NCI-H2196 (cell line): ENCODE results near the gene AIPL1.

Experiments
- DNase-seq: peaks from one replicate; lab custom pipeline; 2025; ENCODE audit not compliant: unreplicated experiment; lab: John Stamatoyannopoulos, UW

AIPL1 gene

DNA sequence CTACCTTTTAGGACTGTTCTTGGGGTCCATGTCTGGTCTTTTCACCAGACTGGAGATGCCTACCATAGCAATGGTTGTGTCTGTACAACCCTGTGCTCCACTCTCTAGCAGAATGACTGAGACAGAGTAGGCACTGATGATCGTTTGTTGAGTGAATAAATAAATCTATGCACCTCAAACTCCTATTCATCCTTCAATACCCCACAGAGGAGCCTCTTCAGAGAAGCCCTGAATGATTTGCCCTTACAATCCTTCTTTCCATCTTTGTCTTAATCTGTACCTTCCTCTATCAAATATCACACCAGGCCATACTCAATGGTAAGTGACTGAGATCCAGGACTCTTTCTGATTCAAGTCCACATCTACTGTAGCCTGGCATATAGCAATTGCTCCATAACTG, 32.6 kb upstream of the AIPL1 start:
- DNase-seq: no peak

DNA sequence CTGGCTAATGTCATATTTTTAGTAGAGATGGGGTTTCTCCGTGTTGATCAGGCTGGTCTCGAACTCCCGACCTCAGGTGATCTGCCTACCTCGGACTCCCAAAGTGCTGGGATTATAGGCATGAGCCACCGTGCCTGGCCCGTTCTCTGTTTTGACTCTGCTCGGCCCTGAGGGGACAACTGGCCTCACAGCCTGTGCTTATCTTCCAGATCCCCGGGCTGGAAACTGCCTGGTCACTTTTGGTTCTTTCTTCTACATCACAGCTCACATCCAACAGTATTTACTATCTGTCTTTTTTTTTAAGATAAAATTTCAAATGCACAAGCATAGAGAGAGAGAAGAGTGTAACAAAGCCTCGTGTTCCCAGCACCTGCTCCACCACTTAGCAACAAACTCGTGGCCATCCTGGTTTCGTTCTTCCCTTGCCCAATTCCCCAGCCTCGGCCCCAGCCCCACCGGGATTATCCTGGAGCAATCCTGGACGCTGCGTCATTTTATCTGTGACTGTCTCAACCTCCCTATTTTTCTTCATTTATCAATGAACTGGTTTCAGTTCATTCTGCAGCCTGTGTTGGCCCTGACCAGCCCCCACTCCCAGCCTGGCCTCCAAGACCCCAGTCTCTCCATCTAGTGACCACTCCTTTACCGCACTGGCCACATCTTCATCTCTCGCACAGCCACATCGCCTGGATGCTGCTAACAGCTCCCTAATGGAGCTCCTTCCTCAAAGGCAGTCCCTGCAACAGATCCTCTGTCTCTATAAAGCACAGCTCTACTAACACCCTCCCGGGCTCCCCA, 30.5 kb upstream of the AIPL1 start:
- no peak for DNase-seq

DNA sequence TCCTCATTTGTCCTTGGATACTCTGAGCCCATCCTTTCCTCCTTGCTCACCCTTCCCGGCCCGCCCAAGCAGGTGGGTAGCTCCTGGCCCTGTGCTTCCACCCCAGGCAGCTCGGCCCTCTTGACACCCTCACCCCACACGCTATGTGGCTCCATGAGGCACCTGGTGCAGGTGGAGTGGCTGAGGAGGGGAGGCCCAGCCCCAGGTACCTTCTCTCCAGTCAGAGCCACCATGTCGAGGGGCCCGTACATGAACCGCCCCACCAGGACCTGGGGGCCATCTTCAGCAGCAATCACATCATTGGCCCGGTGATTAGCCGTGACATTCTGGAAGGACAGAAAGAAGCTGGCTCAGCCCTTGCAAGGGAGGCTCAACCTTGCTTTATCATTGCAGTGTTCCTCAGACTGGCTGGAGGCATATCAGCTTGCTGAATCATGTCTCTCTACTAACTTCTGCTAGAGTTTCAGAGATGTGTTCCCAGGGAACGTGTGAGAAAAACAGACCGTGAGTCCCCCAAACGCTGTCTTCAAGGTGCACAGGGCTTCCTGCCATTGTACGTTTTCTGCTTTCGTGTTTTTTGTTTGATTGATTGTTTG, 29.6 kb upstream of the AIPL1 start:
- DNase-seq: no peak

DNA sequence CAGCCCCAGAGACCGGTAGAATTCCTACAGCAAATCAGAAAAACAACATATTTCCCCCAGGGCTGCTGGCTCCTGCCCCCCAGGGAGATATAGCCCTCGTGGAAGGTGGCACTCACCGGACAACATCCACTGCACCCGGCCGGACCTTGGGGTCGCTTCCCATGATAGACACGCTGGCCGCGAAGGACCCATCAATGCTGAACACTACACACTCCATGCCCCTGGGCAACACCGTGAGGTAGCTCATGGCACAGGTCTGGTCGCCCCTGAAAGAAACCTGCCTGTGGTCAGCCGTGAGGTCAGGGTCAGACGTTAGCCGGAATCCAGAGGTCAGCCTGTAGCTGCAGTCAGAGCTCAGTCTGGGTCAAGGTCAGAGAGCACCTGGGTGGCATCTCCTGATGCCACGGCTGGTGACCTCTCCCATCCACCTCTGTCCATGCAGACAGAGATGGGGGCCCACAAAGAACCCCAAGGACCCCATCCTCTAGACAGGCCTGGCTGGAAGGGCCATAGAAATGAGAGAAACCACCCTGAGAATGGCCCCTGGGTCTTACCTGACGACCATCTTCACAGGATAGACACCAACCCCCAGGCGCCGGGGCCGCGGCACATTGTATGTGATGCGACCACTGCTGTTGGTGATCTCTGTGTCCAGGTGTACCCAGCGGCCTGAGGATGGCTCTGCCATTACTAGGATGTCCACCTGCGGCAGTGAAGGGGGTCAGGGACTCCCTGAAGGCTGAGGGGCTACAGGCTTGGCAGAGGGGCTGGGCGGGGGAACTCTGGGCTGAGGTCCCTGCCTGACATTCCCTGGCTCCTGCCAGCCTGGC, 28.9 kb upstream of the AIPL1 start:
- DNase-seq: no peak

DNA sequence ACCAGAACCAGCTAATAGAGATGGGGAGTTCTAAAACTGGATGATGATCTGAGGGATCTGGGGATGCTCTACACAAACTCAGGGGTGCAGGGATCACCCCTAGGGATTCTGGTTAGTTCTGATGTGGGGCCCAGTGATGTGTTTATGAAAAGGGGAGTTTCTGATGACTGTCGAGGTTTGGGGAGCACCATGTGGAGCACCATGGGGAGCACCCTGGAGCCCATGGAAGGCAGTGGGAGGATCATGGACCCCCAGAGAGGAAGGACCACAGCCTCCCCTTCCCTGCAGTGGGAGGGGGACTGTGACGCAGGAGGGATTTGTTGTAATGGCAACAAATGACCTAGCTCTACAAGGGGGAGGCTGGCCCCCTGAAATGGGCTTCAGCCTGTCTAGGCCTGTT, 27.8 kb upstream of the AIPL1 start:
- DNase-seq: no peak

DNA sequence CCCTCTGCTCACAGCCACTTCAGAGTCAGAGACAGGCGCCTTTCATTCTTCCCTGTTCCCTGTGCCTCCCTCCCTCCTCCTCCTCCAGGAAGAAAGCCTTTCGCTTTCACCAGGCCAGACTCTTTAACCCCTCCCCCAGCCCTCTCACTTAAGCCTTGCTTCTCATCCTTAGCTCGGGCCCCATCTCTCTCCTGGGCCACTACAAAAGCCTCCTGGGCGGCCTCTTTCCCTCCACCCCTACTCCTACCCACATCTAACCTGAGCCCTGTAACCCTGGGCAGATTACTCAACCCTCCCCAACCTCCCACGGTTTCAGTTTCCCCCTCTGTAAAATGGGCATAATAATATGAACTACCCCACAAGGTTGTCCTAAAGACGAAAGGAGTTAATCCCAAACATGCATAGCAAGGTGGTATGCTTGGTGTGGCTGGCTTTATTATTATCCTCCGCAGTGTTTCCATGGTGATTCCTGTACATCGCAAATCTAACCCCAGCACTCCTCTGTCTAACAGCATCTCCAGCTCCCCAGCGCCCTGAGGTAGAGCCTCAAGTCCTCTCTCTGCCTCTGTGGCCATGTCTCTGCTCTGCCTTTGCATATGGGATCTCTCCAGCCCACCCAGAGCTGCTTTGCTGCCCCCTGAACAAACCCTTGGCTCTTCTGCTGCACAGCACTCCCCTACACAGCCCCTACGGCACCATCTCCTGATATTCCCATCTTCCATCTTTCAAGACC, 27.0 kb upstream of the AIPL1 start:
- DNase-seq: no peak

DNA sequence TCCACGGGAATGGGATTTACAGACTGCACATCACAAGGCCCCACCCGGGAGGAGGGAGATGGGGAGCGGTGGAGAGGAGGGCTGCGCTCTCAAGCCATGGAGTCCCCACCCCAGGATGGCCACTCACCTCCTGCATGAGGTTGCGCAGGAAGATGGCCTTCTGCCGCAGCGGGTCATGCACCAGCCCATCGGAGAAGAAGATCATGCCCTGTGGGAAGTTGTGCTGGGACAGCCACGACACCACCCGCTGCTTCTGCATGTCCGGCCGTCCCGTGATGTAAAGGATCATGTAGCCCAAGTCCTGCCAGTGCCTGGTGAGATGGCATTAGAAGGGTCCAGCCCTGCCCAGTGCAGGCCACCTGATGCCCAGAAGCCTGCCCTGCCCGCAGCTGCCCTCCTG, 26.3 kb upstream of the AIPL1 start:
- no peak for DNase-seq

DNA sequence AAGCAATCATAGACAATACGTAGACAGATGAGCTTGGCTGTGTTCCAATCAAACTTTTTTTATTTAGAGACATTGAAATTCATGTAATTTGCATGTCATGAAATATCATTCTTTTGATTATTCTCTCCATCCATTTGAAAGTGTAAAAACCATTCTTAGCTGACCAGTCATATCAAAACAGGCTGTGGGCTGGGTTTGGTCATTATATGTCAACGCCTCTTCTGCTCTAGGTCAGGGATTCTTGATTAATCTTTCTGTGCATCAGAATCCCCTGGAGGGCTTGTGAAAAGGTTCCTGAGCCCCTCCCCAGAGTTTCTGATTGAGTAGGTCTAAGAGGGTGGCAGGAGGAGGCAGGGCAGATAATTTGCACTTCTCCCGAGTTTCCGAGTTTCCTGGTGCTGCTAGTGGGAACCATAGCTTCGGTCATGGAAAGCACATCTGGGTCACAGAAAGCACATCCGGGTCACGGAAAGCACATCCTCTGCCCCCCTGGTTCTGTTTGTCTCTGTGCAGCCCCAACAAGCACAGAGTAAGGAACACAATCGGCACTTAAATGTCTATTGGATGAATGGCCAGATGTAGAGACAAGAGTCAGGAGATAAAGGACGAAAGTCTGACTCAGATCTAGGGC, 25.7 kb upstream of the AIPL1 start:
- DNase-seq: no peak

DNA sequence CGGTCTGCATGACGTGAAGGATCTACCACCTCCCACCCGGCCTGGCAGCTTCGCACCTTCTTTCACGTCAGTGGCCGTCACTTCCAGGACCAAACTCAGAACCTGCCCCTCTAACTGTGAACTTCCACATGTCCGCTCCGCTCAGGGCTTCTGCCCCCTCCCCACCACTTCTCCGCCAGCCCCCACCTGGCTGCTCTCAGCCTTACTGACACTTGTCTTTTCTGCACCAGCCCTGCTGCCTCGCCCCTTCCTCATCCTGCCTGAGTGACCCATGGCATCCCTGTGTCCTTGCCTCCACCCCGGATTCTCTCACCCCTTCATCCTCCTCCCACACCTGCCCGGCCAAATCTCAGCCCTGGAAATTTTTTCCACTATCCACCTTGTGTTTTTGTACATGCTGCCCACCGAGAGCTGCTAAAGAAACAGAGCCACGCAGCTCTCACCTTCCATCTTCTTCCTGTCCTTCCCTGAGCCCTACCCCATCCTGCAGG, 23.6 kb upstream of the AIPL1 start:
- no peak for DNase-seq

DNA sequence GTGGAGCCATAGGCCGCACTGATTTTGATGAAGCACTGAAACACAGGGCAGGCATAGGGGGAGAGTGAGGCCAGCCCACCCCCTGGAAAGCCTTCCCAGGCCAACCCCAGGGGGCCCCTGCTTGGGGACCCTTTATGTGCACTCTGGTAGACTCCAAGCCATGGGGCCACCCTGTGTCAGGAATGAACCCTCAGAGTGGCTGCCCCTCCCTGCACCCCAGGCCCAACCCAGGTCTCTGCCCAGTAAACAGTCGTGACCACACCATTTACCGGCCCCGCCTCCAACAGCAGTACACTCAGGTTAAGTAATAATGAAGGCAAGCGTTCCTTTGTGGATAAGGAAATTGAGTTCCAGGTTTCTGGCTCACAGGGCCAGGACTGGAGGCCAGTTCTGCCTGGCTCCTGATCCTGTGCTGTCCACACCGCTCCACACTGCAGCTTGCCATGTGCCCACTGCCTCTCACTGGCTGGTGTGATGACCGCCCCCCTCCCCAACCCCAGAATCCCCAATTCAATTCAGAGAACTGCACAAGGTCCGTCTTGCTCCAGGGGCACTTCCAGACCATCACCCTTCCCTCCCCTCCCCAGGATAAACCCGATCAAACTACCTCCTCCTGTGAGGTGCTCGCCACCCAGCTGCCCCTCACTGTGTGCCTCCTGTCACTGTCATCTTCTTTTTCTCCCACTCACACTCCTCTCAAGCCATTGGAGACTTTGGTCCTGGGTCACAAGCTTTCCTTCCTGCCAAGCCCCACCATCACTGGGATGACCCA, 23.0 kb upstream of the AIPL1 start:
- no peak for DNase-seq

DNA sequence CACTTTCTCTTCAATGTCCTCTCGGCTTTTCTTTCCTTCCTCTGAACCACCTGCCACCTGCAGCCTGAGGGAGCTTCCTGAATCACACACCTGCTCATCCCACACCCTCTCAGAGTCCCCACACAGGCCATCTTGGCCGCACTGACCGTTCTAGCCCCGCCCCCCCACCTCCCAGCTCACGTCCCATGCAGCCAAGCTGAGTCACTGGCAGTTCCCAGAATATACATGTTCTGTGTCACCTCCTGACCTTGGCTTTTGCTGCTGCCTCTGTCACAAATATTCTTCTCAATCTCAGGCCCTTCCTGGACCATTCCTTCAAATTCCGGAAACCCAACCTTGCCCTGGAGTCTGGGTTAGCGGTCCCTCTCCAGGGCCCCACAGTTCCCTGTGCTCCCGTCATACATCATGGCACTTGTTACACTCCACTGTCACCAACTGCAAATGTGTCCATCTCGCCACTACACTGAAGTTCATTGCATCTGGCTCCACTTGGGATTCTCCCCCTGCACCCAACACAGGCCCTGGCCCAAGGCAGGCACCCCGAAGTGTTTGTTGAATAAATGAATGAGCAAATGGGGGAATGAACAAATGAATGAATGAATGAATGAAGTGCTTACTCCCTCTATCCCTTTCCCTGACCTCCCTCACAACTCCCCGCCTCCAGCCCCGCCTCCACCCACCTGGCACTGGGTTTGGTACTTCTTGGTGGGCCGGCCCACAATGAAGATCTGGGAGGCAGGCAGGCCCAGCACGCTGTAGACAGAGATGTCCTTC, 22.2 kb upstream of the AIPL1 start:
- peak; percentile 40 for DNase-seq

DNA sequence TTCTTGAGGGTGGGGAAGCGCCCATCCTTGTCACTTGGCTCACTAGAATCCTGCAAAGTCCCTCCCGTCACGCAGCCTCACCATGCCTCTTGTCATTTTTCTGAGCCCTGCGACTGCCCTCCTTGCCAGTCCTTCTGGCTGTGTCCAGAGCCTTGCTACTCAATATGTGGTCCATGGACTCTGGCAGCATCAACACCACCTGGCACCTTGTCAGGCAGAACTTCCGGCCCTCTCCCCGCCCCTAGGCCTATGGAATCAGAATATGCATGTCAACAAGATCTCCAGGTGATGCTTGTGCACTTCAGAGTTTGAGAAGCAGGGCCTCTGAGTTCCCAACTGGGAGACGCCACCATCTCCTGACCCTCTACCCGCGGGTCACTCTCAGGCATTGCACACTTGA, 21.4 kb upstream of the AIPL1 start:
- peak; percentile 49 for DNase-seq

DNA sequence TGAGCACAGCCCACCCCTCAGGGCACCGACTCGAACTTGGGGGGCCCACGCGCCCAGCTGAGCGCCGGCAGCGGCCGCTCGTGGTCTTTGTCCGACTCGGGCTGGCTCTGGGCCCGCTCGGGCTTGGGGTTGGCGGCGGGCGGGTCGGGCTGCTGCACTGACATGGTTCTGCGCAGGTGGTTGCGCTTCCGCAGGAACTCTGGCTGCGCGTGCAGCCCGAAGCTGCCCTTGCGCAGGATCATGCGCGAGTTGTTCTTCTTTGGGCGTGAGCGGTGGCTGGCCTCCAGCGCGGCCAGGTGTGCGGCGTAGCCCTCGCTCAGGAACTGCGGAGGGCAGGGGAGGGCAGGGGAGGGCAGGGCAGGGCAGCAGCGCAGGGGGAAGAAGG, 20.4 kb upstream of the AIPL1 start:
- peak; percentile 66 for DNase-seq

DNA sequence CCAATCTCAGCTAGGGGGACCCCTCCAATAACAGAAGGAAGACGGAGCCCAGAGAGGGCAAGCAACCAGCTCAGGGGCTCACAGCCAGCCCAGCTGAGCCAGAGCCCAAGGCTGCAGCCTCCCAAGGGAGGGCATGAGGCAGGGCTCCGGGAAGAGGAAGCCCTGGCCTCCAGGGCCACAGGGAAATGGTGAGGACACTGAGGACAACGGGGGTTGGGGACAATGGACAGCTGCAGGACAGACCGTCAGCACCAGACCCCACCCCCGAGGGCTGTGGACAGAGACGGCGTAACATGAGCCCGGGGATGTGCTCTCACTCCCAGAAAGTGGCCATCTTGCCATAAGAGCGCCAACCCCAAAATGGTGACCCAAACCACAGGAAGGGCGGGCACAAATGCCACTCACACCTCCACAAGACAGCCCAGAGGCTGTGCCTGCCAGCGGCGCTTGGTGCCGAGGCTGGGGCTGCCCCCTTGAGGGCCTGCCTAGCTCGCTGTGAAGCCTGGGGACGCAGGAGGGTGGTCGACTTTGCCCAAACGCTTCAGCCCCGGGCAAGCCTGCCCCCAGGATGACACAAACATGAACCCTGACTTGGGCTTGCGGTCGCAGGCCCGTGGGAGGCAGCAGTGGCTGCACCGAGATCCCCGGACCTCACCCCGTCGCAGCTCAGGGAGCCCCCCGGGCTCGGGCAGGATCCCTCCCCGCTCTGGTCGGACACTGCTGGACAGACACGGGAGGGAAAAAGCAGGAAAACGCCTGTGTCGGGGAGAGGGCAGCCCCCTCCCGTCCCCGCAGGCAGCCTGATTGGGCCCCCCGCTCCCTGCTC, 19.8 kb upstream of the AIPL1 start:
- no peak for DNase-seq

DNA sequence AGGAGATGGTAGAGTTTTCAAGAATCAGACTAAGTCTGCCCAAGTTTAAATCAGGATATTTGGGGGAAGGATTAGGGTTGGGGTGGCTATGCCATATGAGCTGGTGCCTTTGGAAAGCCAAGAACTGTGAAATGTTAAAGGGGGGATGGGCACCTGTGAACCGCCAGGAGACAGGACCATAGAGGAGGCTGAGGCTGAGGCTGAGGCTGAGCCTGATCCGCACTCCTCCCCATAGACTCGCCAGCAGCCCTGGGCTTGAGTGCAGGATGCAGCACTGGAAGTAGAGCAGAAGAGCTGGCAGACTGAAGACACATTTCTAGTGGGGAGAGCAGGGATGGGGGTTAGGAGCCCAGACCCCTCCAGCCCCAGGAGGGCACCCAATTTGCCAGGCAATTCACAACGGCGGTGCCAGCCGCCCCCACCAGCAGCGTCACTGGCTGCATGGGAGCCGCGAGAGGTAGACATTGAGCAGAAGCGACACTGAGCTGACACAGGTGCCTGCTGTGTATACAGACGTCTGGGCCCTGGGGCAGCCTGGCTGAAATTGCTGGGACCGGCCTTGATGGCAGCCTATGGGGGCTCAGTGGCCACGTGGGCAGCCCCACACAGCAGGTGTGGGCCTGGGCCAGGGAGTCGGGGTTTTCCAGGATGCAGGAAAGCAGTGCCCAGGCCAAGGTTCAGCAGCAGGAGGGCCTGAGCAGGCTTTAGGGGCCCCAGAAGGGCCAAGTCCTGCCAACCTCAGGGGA, 18.5 kb upstream of the AIPL1 start:
- DNase-seq: no peak

DNA sequence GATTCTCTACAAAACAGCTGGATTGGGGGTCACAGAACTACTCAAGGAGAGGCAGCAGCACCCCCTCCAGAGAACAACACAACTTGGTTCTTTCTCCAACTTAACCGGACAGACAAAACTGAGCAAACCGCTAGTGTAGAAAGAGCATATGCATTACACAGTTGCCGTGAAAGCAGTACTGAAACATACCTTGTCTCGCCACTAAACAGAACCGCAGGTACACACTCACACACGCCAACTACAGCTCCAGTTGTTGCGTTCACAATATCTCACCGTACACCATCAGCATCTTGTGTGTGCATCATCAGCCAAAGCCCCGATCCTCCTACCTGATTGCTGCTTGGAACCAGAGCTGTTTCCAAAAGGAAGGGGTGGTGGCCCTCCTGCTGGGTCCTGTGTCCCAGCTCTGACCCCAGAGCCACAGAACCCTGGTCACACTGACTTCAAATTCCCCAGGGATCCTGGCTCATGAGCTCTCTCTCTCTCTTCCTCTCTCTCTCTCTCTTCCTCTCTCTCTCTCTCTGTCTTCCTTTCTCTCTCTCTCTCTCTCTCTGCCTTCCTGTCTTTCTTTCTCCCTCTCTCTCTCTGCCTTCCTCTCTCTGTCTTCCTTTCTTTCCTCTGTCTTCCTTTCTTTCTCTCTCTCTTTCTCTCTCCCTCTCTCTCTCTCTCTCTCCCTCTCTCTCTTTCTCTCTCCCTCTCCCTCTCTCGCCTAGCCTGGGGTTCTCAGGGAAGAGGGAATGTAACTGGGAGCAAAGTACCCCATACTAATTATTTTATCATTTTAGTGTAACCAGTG, 17.7 kb upstream of the AIPL1 start:
- DNase-seq: no peak
